Left ventricle myocardium superior (tissue), 1 donor: ENCODE data around the gene POLR1G. TPM values are rescaled to one million over a fixed set of nuclear protein-coding genes. Genes with fewer than 3 reads are reported as not detected.
A peak's percentile ranks its signal among the peaks of the same experiment; 100 is the strongest.
"Not testable (repeated sequence)": the region's sequence is repeated elsewhere in the genome, so short reads cannot be mapped to it uniquely, and the experiment has no call there.

Experiments used
- ATAC-seq: fragments of 200-7000 bp; cut with Tn5 transposase; one replicate; pipeline ENCODE4 v1.9.1; 2020; ENCODE audit warnings: mild to moderate bottlenecking, moderate library complexity
- DNase-seq: peaks from one replicate; pipeline ENCODE4 v3.0.0-alpha.2; 2020
- intact Hi-C: fragments of 100-400 bp; cut with micrococcal nuclease; formaldehyde crosslinking; loops from one replicate; pipeline ENCODE4 v1.11.0; 2022
- total RNA-seq: library from RNA; stranded (reverse); fragmentation: NEBNext Ultra II Directional; extraction: Animal tissue kit (Norgen Biotek cat#: 25700); gene quantifications from one replicate; pipeline ENCODE4 v1.2.1, GENCODE V29; 2021
- donor health status: DM: no; HTN: yes; CAD: no; lungs with severe emphysema.

POLR1G gene
- total RNA-seq, 1 donor from 2014 or later = 7.0 TPM

GRCh38 chr19:45417151-45417550, 10.7 kb downstream of the POLR1G start:
- ATAC-seq = no peak
- intact Hi-C loops = no loop called here
- DNase-seq = no peak

- DNase-seq = no peak
- no peak for ATAC-seq
- intact Hi-C loops = no loop called here
Measured at GRCh38 chr19:45418802-45419201, 12.4 kb downstream of the POLR1G start.

GRCh38 chr19:45419396-45419795, 13.0 kb downstream of the POLR1G start:
- intact Hi-C loops = no loop called here
- ATAC-seq = no peak
- DNase-seq = peak; percentile 50

- DNase-seq = no peak
- intact Hi-C loops = no loop called here
- ATAC-seq = no peak
Measured at GRCh38 chr19:45419895-45420294, 13.5 kb downstream of the POLR1G start.

GRCh38 chr19:45420356-45420755, 13.9 kb downstream of the POLR1G start:
- DNase-seq = no peak
- no peak for ATAC-seq
- intact Hi-C loops = no loop called here

GRCh38 chr19:45420871-45421270, 14.4 kb downstream of the POLR1G start:
- ATAC-seq (no peak), DNase-seq (no peak)
- intact Hi-C loops = no loop called here

GRCh38 chr19:45421947-45422498, 15.6 kb downstream of the POLR1G start:
- DNase-seq (no peak), ATAC-seq (no peak)
- intact Hi-C loops = no loop called here

GRCh38 chr19:45423033-45423588, 16.7 kb downstream of the POLR1G start:
- intact Hi-C loops = no loop called here
- ATAC-seq = no peak
- DNase-seq = no peak

GRCh38 chr19:45423589-45424190, 17.2 kb downstream of the POLR1G start, which contains the start of gene ERCC1:
ERCC1 (minus strand) TSS chr19:45423917; CDS start chr19:45423374, 543 bp downstream.
- ATAC-seq = peak; percentile 86
- intact Hi-C loops = no loop called here
- DNase-seq = peak; percentile 97

GRCh38 chr19:45424191-45425058, 18.0 kb downstream of the POLR1G start:
- peak; percentile 71 for DNase-seq
- ATAC-seq = peak; percentile 30
- intact Hi-C loops = no loop called here

- peak; percentile 86 for DNase-seq
- intact Hi-C loops = no loop called here
- peak; percentile 80 for ATAC-seq
Measured at GRCh38 chr19:45428384-45429231, 22.2 kb downstream of the POLR1G start.

- DNase-seq, ATAC-seq, intact Hi-C loops: not testable (repeated sequence)
Measured at GRCh38 chr19:45429896-45430295, 23.5 kb downstream of the POLR1G start.

GRCh38 chr19:45431008-45431407, 24.6 kb downstream of the POLR1G start:
- DNase-seq, intact Hi-C loops, ATAC-seq: not testable (repeated sequence)

GRCh38 chr19:45432543-45432942, 26.1 kb downstream of the POLR1G start:
- DNase-seq, intact Hi-C loops: not testable (repeated sequence)

GRCh38 chr19:45437328-45437727, 30.9 kb downstream of the POLR1G start:
- no peak for ATAC-seq
- intact Hi-C loops = loop anchor here (5.0 kb wide), 1 partner anchor 40 kb away; no protein-coding TSS in a partner anchor
- DNase-seq = no peak

More at GRCh38 chr19:45432543-45432942, 26.1 kb downstream of the POLR1G start:
- ATAC-seq = not testable (repeated sequence)

GRCh38 chr19:45439190-45439568, 32.7 kb downstream of the POLR1G start:
- intact Hi-C loops = loop anchor here (5.0 kb wide), 1 partner anchor 38 kb away; no protein-coding TSS in a partner anchor
- DNase-seq = no peak
- no peak for ATAC-seq

GRCh38 chr19:45439569-45440258, 33.3 kb downstream of the POLR1G start:
- ATAC-seq (peak; percentile 74), DNase-seq (peak; percentile 94)
- intact Hi-C loops = loop anchor here (5.0 kb wide), 1 partner anchor 38 kb away; no protein-coding TSS in a partner anchor

GRCh38 chr19:45440259-45440638, 33.8 kb downstream of the POLR1G start:
- ATAC-seq (no peak), DNase-seq (no peak)
- intact Hi-C loops = no loop called here
